GM21367 (cell line): Measurements from ENCODE around the gene SPSB2.

Experiments used
- ATAC-seq: cut with Tn5 transposase; IDR thresholded peaks from one replicate; pipeline ENCODE4 v1.9.1; 2021; ENCODE audit not compliant: unreplicated experiment

SPSB2 gene

GRCh38 chr12:6833189-6833890 lies 39.8 kb downstream of the SPSB2 start:
- ATAC-seq, result no peak

DNA sequence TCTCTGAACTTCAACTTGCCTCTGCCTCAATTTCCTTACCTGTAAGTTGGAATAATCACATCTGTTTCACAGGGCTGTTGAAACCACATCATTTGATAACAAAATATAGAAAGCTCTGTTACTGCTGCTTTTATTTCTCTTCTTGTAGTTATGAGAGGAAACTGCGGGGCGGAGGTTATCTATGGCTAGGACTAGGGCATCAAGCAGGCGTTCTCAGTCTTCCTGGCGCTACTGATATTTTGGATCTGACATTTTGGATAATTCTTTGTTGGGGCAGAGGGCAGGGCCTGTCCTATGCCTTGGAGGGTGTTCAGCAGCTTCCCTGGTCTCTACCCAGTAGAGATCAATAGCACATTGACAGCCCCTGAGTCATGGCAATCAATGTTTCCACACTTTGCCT lies 41.0 kb downstream of the SPSB2 start:
- ATAC-seq, result no peak

DNA sequence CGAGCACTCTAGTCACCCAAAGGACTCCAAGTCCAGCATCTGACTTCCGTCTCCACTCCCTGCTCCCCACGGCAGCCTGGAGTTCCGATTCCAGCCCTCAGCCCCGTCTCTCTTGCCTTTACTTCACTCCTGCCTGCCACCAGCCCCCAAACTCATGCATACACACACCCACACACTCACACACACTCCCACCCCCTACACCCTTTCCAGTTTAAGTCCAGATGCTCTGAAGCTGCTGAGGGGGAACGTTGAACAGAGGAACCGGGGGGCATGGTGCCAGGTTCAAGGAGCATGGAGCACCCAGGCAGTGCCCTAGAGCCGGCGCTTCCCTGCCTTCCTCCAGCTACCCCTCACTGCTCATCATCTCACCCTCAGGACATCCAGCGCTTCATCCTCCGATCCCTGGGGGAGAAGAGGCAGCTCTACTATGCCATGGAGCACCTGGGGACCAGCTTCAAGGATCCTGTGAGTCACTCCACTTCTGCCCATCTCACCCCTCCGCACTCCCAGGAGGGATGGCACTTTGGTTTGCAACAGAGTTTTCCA lies 41.6 kb downstream of the SPSB2 start:
- no peak for ATAC-seq

- no peak for ATAC-seq
Measured at GRCh38 chr12:6830999-6831398, 42.1 kb downstream of the SPSB2 start.

DNA sequence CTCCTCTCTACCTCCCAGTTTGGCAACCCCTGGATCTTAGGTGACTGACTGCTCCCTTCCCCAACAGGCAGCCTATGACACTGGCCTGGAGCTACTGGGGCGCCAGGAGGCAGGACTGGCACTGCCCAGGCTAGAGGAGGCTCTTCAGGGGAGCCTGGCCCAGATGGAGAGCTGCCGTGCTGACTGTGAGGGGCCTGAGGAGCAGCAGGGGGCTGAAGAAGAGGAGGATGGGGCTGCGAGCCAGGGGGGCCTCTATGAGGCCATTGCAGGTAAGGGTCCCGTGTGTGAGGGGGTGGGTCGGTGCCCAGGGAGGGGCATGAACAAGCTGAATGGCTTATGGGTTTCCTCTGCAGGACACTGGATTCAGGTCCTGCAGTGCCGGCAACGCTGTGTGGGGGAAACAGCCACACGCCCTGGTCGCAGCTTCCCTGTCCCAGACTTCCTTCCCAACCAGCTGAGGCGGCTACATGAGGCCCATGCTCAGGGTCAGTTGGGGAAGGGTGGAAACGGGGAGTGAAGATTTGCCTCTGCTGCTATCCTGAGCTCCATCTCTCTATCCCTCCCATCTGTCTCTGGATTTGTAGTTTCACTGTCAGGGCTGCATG lies 42.7 kb downstream of the SPSB2 start:
- no peak for ATAC-seq

- no peak for ATAC-seq
Measured at GRCh38 chr12:6829536-6830220, 43.4 kb downstream of the SPSB2 start.

DNA sequence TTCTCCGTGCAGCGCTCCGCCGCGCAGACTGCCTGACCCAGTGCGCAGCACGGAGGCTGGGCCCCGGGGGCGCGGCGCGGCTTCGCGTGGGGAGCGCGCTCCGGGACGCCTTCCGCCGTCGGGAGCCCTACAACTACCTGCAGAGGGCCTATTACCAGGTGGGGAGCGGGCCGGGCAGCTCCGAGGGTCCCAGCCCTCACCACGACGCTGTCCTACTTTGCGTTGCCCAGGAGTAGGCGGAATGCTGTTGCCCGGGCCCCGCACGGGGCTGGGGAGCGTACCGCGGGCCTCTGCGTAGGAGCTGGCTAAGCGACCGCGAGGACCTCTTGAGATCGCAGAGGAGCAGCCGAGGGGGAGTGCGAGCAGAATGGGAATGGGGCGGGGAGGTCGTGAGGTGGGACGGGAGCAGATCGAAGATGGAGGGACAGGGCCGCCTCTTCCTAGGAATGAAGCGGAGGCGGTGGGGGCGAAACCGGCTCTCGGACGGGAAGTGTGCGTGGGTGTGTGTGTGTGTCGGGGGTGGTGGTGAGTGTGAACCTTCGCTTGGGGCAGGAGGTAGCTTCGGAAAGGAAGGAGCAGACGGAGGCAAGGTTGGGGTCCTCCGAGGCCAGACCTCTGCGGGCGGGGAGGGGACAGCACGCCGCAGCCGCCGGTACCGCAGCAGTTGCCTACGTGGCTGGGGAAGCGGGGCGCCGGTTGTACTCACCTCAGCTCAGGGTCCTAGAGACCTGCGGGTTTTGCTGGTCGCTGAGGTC lies 44.1 kb downstream of the SPSB2 start:
- ATAC-seq, result no peak

DNA sequence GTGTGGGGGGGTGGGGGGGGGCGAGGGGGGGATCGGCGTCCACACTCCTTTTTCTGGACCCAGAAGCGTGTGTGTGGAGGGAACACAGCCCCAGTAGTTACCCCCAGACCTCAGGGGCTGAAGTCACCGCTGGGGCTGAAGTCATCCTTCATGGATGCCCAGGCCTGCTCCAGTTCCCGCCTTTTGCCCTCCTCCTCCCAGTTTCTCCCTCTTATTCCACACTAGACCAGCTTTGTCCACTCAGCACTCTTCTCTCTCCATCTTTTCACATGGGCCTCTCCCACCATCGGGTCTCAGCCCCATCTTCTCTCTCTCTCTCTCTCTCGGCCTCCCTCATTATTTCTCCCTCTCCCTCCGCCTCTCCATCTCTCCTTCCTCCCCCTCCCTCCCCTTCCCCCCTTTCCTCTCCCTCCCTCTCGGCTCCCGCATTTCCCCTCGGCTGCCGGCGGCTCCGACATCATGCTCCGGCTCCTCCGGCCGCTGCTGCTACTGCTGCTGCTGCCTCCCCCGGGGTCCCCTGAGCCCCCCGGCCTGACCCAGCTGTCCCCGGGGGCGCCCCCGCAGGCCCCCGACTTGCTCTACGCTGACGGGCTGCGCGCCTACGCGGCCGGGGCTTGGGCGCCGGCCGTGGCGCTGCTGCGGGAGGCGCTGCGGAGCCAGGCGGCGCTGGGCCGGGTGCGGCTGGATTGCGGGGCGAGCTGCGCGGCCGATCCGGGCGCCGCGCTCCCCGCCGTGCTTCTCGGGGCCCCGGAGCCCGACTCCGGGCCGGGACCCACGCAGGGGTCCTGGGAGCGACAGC lies 44.9 kb downstream of the SPSB2 start, which contains the start of gene P3H3:
P3H3 (plus strand) TSS at position 426 of the 799 bp plus-strand sequence; CDS start at position 460, 34 bp downstream.
- no peak for ATAC-seq

DNA sequence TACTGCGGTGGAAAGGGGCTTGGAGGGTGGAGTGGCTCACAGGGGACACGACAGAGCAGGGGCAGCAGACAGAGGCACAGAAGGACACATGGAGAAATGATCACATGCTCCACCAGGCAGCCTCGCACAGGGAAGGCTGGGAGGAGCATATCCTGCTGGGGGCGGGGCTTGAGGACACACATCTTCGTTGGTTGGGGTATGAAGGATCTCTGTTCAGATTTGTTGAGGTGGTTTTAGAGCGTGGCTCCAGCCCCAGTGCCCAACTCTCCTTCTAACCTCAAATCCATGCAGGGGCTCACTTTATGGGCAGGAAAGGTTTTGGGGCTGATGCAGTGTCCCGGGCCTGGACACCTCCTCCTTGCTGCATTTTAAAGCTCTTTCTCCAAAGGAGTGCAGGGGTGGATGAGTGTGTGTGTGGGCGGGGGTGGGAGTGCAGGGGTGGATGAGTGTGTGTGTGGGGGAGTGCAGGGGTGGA lies 45.6 kb downstream of the SPSB2 start:
- no peak for ATAC-seq

- ATAC-seq, result no peak
Measured at GRCh38 chr12:6826734-6827436, 46.2 kb downstream of the SPSB2 start.

DNA sequence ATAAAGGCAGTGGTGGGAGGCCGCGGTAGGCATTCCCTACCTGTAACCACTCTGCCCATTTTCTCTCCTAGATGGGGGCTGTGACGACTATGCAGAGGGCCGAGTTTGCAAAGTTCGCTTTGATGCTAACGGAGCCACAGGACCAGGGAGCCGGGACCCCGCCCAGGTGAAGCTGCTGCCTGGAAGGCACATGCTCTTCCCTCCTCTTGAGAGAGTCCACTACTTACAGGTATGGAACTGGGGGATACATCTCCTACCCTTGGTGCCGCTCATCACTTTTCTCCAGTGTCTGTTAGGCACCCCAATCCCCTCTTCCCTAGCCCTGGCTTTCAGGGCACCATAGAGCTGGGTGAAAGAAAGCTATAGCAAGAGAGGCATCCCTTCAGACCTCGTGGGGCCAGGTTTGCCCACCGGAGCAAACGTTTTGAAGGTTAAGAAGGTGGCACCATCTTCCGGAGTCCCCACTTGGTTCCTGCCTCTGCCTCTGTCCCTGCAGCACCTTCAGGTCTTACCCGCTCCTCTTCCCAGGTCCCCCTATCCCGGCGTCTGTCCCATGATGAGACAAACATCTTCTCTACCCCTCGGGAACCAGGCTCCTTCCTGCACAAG lies 46.9 kb downstream of the SPSB2 start:
- no peak for ATAC-seq

GRCh38 chr12:6825398-6826124 lies 47.5 kb downstream of the SPSB2 start:
- ATAC-seq, result no peak

- no peak for ATAC-seq
Measured at GRCh38 chr12:6824901-6825381, 48.2 kb downstream of the SPSB2 start.

DNA sequence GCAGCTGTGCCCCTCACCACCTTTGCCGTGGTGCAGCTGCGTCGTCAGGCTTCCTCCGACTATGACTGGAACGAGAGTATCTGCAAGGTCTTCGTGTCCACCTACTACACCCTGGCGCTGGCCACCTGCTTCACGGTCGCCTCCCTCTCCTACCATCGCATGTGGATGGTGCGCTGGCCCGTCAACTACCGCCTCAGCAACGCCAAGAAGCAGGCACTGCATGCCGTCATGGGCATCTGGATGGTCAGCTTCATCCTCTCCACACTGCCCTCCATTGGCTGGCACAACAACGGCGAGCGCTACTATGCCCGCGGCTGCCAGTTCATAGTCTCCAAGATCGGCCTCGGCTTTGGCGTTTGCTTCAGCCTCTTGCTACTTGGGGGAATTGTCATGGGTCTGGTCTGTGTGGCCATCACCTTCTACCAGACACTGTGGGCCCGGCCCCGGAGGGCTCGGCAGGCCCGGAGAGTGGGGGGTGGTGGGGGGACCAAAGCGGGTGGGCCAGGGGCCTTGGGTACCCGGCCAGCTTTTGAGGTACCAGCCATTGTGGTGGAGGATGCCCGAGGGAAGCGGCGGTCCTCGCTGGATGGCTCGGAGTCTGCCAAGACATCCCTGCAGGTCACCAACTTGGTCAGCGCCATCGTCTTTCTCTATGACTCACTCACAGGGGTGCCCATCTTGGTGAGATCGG lies 48.9 kb downstream of the SPSB2 start:
- no peak for ATAC-seq

- ATAC-seq, result no peak
Measured at GRCh38 chr12:6823182-6824084, 49.7 kb downstream of the SPSB2 start.

GRCh38 chr12:6822426-6823135 lies 50.5 kb downstream of the SPSB2 start:
- no peak for ATAC-seq
